Brain microvascular endothelial cell (primary cell): ENCODE measurements around the gene CYP2W1.

Experiments
- DNase-seq: peaks from one replicate; pipeline ENCODE4 v3.0.0-alpha.2; 2020
- H3K27ac ChIP-seq: fragments of 250-450 bp; sonication (Bioruptor Pico); 2 replicates; pipeline ENCODE4 v1.5.1; 2020; ENCODE audit warnings: mild to moderate bottlenecking, moderate library complexity
- H3K27me3 ChIP-seq: fragments of 250-450 bp; sonication (Bioruptor Pico); replicated peaks from 2 replicates; pipeline ENCODE4 v1.5.1; 2020; ENCODE audit warnings: mild to moderate bottlenecking
- H3K36me3 ChIP-seq: fragments of 250-450 bp; sonication (Bioruptor Pico); replicated peaks from 2 replicates; pipeline ENCODE4 v1.5.1; 2020; ENCODE audit warnings: mild to moderate bottlenecking
- H3K4me3 ChIP-seq: 2 replicates; pipeline ENCODE4 v1.5.1; 2011; ENCODE audit warnings: low read depth, mild to moderate bottlenecking, control low read depth, low read length, moderate library complexity
- CTCF ChIP-seq: IDR thresholded peaks from 2 replicates; pipeline ENCODE4 v1.5.1; 2011; ENCODE audit warnings: low read depth, mild to moderate bottlenecking, moderate library complexity, low read length, control low read depth, inconsistent platforms; ENCODE audit errors: missing control alignments
- in situ Hi-C: cut with HindIII; loops from 2 replicates; pipeline ENCODE4 v1.10.0; 2017; ENCODE audit warnings: low sequenced_read_pairs, low pct_ligation_motif_present

CYP2W1 gene

DNA sequence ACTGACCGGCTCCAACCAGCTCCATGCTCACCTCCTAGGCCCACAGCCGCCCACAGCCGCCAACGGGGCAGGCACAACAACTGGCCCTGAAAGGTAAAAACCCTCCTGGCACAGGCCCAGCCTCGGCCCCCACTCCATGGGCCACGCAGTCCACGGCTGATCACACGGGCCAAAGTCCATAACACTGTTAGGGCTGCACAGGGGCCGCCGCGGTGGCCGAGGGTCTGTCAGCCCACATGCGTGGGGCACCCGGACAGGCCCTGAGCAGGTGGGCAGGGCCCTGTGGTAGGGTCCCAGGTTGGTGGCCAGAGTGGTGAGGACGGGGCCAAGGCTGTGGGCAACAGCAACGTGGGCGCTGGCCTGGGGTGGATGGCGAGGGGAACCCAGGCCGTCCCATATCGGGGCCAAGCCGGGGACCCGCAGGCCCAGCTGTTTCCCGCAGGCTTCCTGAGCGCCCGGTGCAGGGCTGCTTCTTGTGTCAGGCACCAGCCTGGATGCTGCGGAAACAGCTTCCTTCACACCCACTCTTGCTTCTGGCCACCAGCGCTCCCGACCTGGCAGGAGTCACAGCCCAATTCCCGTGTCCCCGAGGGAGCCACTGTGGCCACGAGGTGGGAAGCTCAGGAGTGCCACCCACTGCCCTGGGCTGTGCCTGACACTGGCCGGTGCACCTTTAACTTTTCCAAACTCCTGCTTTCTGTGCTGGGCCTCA lies 29.2 kb downstream of the CYP2W1 start:
- Histone ChIP-seq H3K4me3 (no peak overlapping the region), H3K27ac (no peak overlapping the region), H3K27me3 (no peaks in the 10 kb centered on the region), H3K36me3 (peaks cover 3% of the 10 kb centered on the region)
- in situ Hi-C loops, result no loop called here
- no peak for TF ChIP-seq CTCF
- DNase-seq, result no peak

GRCh38 chr7:1012716-1013095 lies 29.7 kb downstream of the CYP2W1 start:
- no peak for DNase-seq
- H3K27ac ChIP-seq, result no peak overlapping the region
- no peak for TF ChIP-seq CTCF
- no peak overlapping the region for H3K4me3 ChIP-seq
- peaks cover 3% of the 10 kb centered on the region for H3K36me3 ChIP-seq
- in situ Hi-C loops, result no loop called here
- no peaks in the 10 kb centered on the region for H3K27me3 ChIP-seq

- no peak overlapping the region for H3K27ac ChIP-seq
- no peak for DNase-seq
- peaks cover 3% of the 10 kb centered on the region for H3K36me3 ChIP-seq
Measured at GRCh38 chr7:1013581-1013980, 30.6 kb downstream of the CYP2W1 start.

DNA sequence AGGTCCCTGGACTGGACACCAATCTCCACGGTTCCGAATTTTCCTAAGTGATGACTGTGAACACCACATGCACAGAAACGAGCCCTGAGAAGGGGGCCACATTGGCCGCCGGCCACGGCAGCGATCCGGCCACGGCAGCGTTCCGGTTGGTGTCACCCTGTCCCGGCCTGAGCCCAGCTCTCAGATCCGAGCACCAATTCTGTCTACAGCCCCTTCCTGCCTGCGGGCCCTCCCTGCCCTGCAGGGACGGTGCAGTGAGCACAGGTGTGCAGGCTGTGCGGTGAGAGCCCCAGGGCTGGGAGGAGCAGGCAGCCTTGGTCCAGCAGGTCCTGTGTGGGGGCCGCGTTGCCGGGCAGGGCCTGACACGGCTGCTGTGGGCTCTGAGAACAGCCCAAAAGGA lies 31.7 kb downstream of the CYP2W1 start:
- Histone ChIP-seq H3K36me3 (peaks cover under 1% of the 10 kb centered on the region), H3K27me3 (no peaks in the 10 kb centered on the region), H3K4me3 (no peak overlapping the region), H3K27ac (no peak overlapping the region)
- in situ Hi-C loops, result no loop called here
- TF ChIP-seq CTCF, result no peak
- no peak for DNase-seq

More at GRCh38 chr7:1013581-1013980, 30.6 kb downstream of the CYP2W1 start:
- no peak for TF ChIP-seq CTCF
- Histone ChIP-seq H3K4me3 (no peak overlapping the region), H3K27me3 (no peaks in the 10 kb centered on the region)
- in situ Hi-C loops, result no loop called here

DNA sequence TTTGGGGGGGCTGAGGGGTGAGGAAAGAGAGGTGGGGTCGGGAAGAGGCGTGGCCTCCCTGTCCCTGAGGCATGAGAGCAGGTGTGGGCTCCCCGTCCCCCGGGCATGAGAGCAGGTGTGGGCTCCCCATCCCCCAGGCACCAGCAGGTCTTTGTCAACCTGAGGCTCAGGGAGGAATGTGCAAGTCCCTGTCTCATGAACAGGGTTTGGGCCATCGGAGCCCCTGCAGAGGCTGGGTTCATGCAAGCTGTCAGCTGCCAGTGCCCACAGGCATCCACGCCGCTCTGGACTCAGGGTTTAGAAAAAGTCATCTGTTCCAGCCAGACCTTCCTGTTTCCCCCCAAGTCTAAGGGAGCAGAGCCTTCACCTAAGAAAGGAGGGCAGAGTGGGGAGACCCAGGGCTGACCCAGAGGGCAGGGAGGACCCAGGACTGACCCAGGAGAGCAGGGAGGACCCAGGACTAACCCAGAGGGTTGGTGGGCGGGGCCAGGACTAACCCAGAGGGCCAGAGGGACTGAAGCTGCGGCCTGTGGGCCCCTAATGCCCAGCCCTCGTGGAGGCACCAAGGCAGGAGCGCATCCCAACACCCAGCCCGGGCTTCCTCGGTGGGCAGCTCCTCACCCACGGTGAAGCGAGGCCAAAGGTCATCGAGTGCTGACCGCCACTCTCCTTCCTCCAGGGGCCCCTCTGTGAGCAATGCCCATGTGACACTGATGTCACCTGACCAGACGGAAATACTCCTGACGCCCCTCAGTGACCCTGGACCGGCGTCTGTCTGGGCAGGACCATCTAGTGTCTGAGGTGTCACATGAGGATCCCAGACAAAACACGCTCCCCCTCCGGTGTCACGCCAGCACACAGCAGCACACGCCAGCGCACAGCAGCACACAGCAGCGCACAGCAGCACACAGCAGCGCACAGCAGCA lies 32.5 kb downstream of the CYP2W1 start:
- TF ChIP-seq CTCF, result no peak
- H3K4me3 ChIP-seq, result no peak overlapping the region
- in situ Hi-C loops, result no loop called here
- no peak for DNase-seq
- H3K27ac ChIP-seq, result no peak overlapping the region
- no peaks in the 10 kb centered on the region for H3K36me3 ChIP-seq
- H3K27me3 ChIP-seq, result no peaks in the 10 kb centered on the region
